KOPT-K1 (cell line): ENCODE data around the gene EWSR1.

Experiments used
- H3K27ac ChIP-seq: fragments of 200-600 bp; sonication (generic); 2 replicates; pipeline ENCODE4 v1.5.1; 2016; ENCODE audit warnings: antibody characterized with exemption, mild to moderate bottlenecking, low read depth, low read length; ENCODE audit not compliant: poor library complexity, severe bottlenecking
- H3K36me3 ChIP-seq: fragments of 200-600 bp; sonication (generic); 2 replicates; pipeline ENCODE4 v1.5.1; 2017; ENCODE audit warnings: antibody characterized with exemption, mild to moderate bottlenecking, low read length, moderate library complexity; ENCODE audit not compliant: insufficient read depth
- H3K9me3 ChIP-seq: fragments of 200-600 bp; sonication (generic); 2 replicates; pipeline ENCODE4 v1.5.1; 2017; ENCODE audit warnings: antibody characterized with exemption, low read length, mild to moderate bottlenecking; ENCODE audit not compliant: insufficient read depth, poor library complexity, severe bottlenecking

EWSR1 gene

GRCh38 chr22:29313126-29313575 lies 45.1 kb downstream of the EWSR1 start:
- H3K36me3 ChIP-seq: no peaks in the 10 kb centered on the region

GRCh38 chr22:29313576-29314466 lies 45.8 kb downstream of the EWSR1 start:
- Histone ChIP-seq H3K36me3 (no peaks in the 10 kb centered on the region), H3K27ac (no peak overlapping the region), H3K9me3 (no peaks in the 10 kb centered on the region)

More at GRCh38 chr22:29313126-29313575, 45.1 kb downstream of the EWSR1 start:
- H3K27ac ChIP-seq: no peak overlapping the region
- no peaks in the 10 kb centered on the region for H3K9me3 ChIP-seq

- Histone ChIP-seq H3K36me3 (no peaks in the 10 kb centered on the region), H3K9me3 (no peaks in the 10 kb centered on the region), H3K27ac (no peak overlapping the region)
Observed at GRCh38 chr22:29314537-29315285, 46.6 kb downstream of the EWSR1 start.

- Histone ChIP-seq H3K36me3 (no peaks in the 10 kb centered on the region), H3K9me3 (no peaks in the 10 kb centered on the region), H3K27ac (no peak within 1 kb of the TSS)
Observed at GRCh38 chr22:29315286-29316140, 47.4 kb downstream of the EWSR1 start, which contains the start of gene RASL10A. Gene RASL10A, minus strand, starts transcription at chr22:29315697. Its CDS starts 451 bp downstream, at chr22:29315246.

- H3K27ac ChIP-seq: no peak overlapping the region
- no peaks in the 10 kb centered on the region for H3K36me3 ChIP-seq
- no peaks in the 10 kb centered on the region for H3K9me3 ChIP-seq
Observed at GRCh38 chr22:29316141-29316828, 48.2 kb downstream of the EWSR1 start.

- H3K27ac ChIP-seq: no peak overlapping the region
- no peaks in the 10 kb centered on the region for H3K36me3 ChIP-seq
- no peaks in the 10 kb centered on the region for H3K9me3 ChIP-seq
Observed at GRCh38 chr22:29317827-29318454, 49.9 kb downstream of the EWSR1 start.

- no peaks in the 10 kb centered on the region for H3K36me3 ChIP-seq
Observed at GRCh38 chr22:29319072-29319471, 51.0 kb downstream of the EWSR1 start.

GRCh38 chr22:29320546-29320945 lies 52.5 kb downstream of the EWSR1 start:
- Histone ChIP-seq H3K9me3 (no peaks in the 10 kb centered on the region), H3K27ac (no peak overlapping the region), H3K36me3 (no peaks in the 10 kb centered on the region)

More at GRCh38 chr22:29319072-29319471, 51.0 kb downstream of the EWSR1 start:
- Histone ChIP-seq H3K27ac (no peak overlapping the region), H3K9me3 (no peaks in the 10 kb centered on the region)

- Histone ChIP-seq H3K36me3 (peaks cover 28% of the 10 kb centered on the region), H3K9me3 (no peaks in the 10 kb centered on the region), H3K27ac (no peak overlapping the region)
Observed at GRCh38 chr22:29323641-29324040, 55.6 kb downstream of the EWSR1 start.

GRCh38 chr22:29325356-29325755 lies 57.3 kb downstream of the EWSR1 start:
- Histone ChIP-seq H3K27ac (no peak overlapping the region), H3K9me3 (no peaks in the 10 kb centered on the region), H3K36me3 (peaks cover 46% of the 10 kb centered on the region)

- Histone ChIP-seq H3K9me3 (no peaks in the 10 kb centered on the region), H3K27ac (no peak overlapping the region)
Observed at GRCh38 chr22:29325785-29326315, 57.8 kb downstream of the EWSR1 start.

GRCh38 chr22:29326481-29326880 lies 58.4 kb downstream of the EWSR1 start:
- H3K36me3 ChIP-seq: peaks cover 57% of the 10 kb centered on the region
- no peak overlapping the region for H3K27ac ChIP-seq
- H3K9me3 ChIP-seq: no peaks in the 10 kb centered on the region

More at GRCh38 chr22:29325785-29326315, 57.8 kb downstream of the EWSR1 start:
- peaks cover 51% of the 10 kb centered on the region for H3K36me3 ChIP-seq

- H3K27ac ChIP-seq: no peak overlapping the region
- H3K9me3 ChIP-seq: no peaks in the 10 kb centered on the region
- peaks cover 64% of the 10 kb centered on the region for H3K36me3 ChIP-seq
Observed at GRCh38 chr22:29327089-29327764, 59.2 kb downstream of the EWSR1 start.
